Activated CD8-positive, alpha-beta T cell treated with anti-CD3 and anti-CD28 coated beads for 36 hours (primary cell): ENCODE data around the gene VAV2. TPM values are rescaled to one million over a fixed set of nuclear protein-coding genes. Genes with fewer than 3 reads are reported as not detected.

Source experiments
- ATAC-seq: fragments of 200-7000 bp; cut with Tn5 transposase; one replicate; pipeline ENCODE4 v1.10.0; 2021; ENCODE audit warnings: mild to moderate bottlenecking, moderate library complexity
- CTCF ChIA-PET: fragments of 350-600 bp; sonication (Branson Sonifier 250); formaldehyde crosslinking; loops from one replicate; lab custom pipeline; 2021; ENCODE audit warnings: antibody characterized with exemption; lab: Charles Lee
- POLR2A ChIA-PET: fragments of 350-600 bp; sonication (Branson Sonifier 250); formaldehyde crosslinking; loops from one replicate; lab custom pipeline; 2021; ENCODE audit warnings: antibody characterized with exemption; lab: Charles Lee
- DNase-seq: peaks from one replicate; pipeline ENCODE4 v3.0.0-alpha.2; 2020
- H3K27ac Mint-ChIP-seq: one replicate; pipeline ENCODE4 v1.8.0; 2021; ENCODE audit warnings: mild to moderate bottlenecking, mixed read lengths
- H3K27me3 Mint-ChIP-seq: one replicate; pipeline ENCODE4 v1.8.0; 2021; ENCODE audit warnings: mixed read lengths
- H3K36me3 Mint-ChIP-seq: one replicate; pipeline ENCODE4 v1.8.0; 2021; ENCODE audit warnings: low read depth, mixed read lengths
- H3K4me1 Mint-ChIP-seq: one replicate; pipeline ENCODE4 v1.8.0; 2021; ENCODE audit warnings: low read depth, mixed read lengths
- H3K4me3 Mint-ChIP-seq: one replicate; pipeline ENCODE4 v1.8.0; 2021; ENCODE audit warnings: mild to moderate bottlenecking, moderate library complexity, mixed read lengths
- H3K9me3 Mint-ChIP-seq: one replicate; pipeline ENCODE4 v1.8.0; 2021; ENCODE audit warnings: mixed read lengths
- intact Hi-C: fragments of 100-400 bp; cut with micrococcal nuclease; formaldehyde crosslinking; loops from one replicate; pipeline ENCODE4 v1.10.0; 2022
- total RNA-seq, 2 experiments: library from RNA; stranded (reverse); gene quantifications; one replicate each; pipeline ENCODE4 v1.2.3, GENCODE V29; 2021
- TF ChIP-seq, protein P1 (sequence below): fragments of 200-600 bp; IDR thresholded peaks from one replicate; pipeline ENCODE4 v1.8.0; 2022; ENCODE audit warnings: antibody characterized with exemption, mild to moderate bottlenecking

VAV2 gene
- total RNA-seq, 2 experiments from 2014 or later = 5.1 to 5.4 TPM

DNA sequence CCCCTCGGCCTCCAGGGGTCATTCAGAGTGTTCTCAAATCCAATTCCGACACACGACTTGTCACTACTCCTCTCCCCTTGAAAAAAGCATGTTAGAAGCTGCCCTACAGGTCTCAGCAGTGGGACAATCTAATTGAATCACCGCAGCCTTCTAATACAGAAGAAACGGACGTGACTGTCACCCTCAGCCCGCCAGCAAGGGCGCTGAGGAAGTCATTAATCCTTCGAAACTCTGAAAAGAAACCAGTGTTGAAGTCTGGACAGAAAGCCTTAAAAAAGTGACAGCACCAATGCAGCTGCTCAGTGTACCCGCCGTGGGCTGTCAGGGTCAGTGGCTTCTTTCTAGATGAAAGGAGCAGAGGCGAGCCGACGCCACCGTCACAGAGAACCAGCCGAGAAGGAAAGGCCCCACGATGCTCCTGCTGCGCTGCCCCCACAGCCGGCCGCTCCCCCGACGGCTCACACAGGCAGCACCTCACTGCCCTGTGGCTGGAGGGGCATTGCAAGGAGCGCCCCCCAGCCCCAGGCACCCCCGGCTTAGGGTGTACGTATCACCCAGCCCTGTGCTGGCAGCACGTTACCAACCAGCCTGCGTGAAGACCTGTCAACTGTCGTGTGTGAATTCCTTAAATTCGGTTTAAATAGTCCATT lies 38.8 kb upstream of the VAV2 start:
- CTCF ChIA-PET = no interaction called here
- intact Hi-C loops = no loop called here

DNA sequence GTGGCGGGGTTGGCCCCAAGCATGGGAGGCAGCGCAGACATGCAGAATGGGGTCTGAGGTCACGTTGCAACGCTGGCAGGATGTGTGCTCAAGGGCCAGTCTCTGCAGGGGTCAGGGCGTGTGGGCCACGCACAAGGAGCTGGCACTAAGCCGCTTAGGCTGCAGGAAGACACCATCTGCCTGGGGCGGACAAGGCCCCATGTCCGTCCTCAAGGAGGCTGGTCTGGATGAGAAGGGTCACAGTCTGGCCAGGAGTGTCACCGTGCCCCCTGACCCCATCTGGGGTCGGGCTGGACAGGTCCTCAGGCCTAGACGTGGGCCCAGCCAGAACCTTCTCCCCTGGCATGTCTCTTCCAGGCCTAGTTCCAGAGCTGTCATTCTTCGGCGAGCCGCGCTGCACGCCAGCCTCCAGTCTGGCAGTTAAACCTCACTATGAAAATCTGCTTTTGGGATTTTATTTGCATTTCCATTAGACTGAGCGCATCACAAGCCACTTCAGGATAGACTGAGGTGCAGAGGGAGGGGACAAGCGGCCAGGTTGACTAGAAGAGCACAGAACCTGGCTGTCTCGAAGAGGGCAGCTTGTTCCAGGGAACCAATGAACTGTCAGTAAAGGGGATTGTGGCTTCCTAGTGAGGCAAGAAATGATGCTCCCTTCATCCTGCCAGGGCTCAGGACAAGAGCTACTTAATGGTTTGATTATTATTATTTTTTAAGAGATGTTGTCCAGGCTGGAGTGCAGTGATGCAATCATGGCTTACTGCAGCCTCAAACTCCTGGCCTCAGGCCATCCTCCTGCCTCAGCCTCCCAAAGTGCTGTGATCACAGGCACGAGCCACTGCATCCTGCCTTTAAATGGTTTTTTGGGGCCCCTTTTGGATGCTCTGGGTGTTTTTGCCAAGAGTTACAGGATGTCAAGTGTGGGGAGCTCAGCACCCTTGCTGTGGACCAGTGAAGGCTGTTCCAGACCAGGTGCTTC lies 37.4 kb upstream of the VAV2 start:
- DNase-seq = no peak
- ChIA-PET POLR2A (no interaction called here), CTCF (interaction anchor here (1.7 kb wide), 1 partner anchor 70 kb away, joined by 3 read pairs; no protein-coding TSS in a partner anchor)
- ATAC-seq = no peak
- intact Hi-C loops = loop anchor here (5.0 kb wide), 1 partner anchor 38 kb away; the partner anchor contains the start of gene BRD3
- TF ChIP-seq, protein P1, sequence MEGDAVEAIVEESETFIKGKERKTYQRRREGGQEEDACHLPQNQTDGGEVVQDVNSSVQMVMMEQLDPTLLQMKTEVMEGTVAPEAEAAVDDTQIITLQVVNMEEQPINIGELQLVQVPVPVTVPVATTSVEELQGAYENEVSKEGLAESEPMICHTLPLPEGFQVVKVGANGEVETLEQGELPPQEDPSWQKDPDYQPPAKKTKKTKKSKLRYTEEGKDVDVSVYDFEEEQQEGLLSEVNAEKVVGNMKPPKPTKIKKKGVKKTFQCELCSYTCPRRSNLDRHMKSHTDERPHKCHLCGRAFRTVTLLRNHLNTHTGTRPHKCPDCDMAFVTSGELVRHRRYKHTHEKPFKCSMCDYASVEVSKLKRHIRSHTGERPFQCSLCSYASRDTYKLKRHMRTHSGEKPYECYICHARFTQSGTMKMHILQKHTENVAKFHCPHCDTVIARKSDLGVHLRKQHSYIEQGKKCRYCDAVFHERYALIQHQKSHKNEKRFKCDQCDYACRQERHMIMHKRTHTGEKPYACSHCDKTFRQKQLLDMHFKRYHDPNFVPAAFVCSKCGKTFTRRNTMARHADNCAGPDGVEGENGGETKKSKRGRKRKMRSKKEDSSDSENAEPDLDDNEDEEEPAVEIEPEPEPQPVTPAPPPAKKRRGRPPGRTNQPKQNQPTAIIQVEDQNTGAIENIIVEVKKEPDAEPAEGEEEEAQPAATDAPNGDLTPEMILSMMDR = no peak
- no peaks in the 10 kb centered on the region for H3K27me3 Mint-ChIP-seq
- H3K4me1 Mint-ChIP-seq = peaks cover 5% of the 10 kb centered on the region
- H3K36me3 Mint-ChIP-seq = peaks cover 12% of the 10 kb centered on the region
- H3K27ac Mint-ChIP-seq = no peak overlapping the region
- no peaks in the 10 kb centered on the region for H3K9me3 Mint-ChIP-seq
- H3K4me3 Mint-ChIP-seq = no peak overlapping the region

More for the DNA sequence above, 38.8 kb upstream of the VAV2 start:
- POLR2A ChIA-PET = no interaction called here
- ATAC-seq (no peak), DNase-seq (no peak)
- Mint-ChIP-seq H3K4me3 (no peak overlapping the region), H3K4me1 (peaks cover 5% of the 10 kb centered on the region), H3K36me3 (peaks cover 12% of the 10 kb centered on the region), H3K27me3 (no peaks in the 10 kb centered on the region), H3K9me3 (no peaks in the 10 kb centered on the region), H3K27ac (no peak overlapping the region)
- TF ChIP-seq, protein P1 = no peak

DNA sequence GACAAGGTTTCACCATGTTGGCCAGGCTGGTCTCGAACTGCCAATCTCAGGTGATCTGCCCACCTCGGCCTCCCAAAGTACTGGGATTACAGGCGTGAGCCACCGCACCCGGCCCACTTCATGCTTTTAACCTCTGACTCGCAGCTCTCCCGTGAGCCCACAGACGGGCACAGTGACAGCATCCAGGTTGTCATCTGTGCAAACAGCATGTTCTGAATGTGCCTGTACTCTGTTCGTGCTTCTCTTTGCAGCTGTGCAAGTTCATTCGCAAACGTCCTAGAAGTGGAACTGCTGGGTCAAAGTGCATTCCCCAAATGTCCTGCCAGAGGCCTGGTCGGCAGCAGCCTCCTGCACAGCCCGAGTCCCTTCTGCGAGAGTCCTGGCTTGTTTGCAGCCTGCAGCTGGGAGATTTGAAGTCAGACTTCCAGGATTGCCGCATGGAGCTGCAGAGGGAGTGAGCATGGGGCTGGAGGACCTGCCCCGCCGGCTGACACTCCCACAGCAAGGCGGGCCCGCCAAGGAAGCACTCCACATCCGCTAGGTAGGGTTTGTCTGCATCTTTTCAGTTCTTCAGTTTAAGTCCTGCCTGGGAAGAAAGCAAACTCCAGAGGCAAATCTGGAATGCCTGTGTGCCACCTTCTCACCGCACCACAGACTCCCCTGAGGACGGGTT lies 36.6 kb upstream of the VAV2 start:
- Mint-ChIP-seq H3K4me3 (no peak overlapping the region), H3K27me3 (no peaks in the 10 kb centered on the region), H3K4me1 (peaks cover 5% of the 10 kb centered on the region), H3K9me3 (no peaks in the 10 kb centered on the region), H3K36me3 (peaks cover 9% of the 10 kb centered on the region), H3K27ac (no peak overlapping the region)
- intact Hi-C loops = loop anchor here (5.0 kb wide), 1 partner anchor 39 kb away; the partner anchor contains the start of gene BRD3
- DNase-seq (no peak), ATAC-seq (no peak)
- TF ChIP-seq, protein P1 = no peak
- ChIA-PET POLR2A (no interaction called here), CTCF (interaction anchor here (1.7 kb wide), 1 partner anchor 70 kb away, joined by 3 read pairs; no protein-coding TSS in a partner anchor)

DNA sequence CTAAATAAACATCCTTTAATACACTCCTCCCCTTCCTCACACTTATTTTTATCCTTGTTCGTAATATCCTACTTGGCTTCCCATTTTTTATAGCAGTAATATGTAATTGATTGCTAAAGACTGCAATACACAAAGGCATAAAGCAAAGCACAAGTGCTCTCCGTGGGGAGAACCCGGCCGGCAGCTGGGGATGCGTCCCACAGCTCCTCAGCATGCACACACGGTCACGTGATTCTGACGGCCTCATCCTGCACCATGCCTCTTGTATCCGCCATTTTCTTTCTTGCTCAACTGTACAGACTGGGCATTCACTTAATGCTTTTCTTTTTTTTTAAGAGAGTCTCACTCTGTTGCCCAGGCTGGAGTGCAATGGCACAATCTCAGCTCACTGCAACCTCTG lies 36.0 kb upstream of the VAV2 start:
- ChIA-PET CTCF (interaction anchor here (0.6 to 1.7 kb wide), 2 partner anchors 11 to 71 kb away, joined by 3 read pairs; no protein-coding TSS in a partner anchor), POLR2A (interaction anchor here (2.8 kb wide), 1 partner anchor 38 kb away, joined by 20 read pairs; no protein-coding TSS in a partner anchor)
- ATAC-seq = no peak
- Mint-ChIP-seq H3K27me3 (no peaks in the 10 kb centered on the region), H3K9me3 (no peaks in the 10 kb centered on the region), H3K36me3 (peaks cover 6% of the 10 kb centered on the region), H3K27ac (no peak overlapping the region), H3K4me3 (no peak overlapping the region), H3K4me1 (peaks cover 5% of the 10 kb centered on the region)
- intact Hi-C loops = loop anchor here (5.0 kb wide), 1 partner anchor 39 kb away; the partner anchor contains the start of gene BRD3
- TF ChIP-seq, protein P1 = no peak
- DNase-seq = no peak
